GM12878 (cell line): ENCODE measurements around the gene DLG2. TPM values are rescaled to one million over a fixed set of nuclear protein-coding genes. Genes with fewer than 3 reads are reported as not detected.

ENCODE experiments used
- ATAC-seq: fragments of 200-7000 bp; cut with Tn5 transposase; 3 replicates; pipeline ENCODE4 v1.9.1; 2020; ENCODE audit warnings: mild to moderate bottlenecking, moderate library complexity
- BruUV-seq: library from RNA; stranded (reverse); fragments of 400-500 nt; replicated peaks from 2 replicates; lab custom pipeline; 2021; lab: Mats Ljungman, UMichigan
- CTCF ChIA-PET: fragments of 300-600 bp; sonication (Branson Sonifier 250); formaldehyde crosslinking; extraction: SDS; loops from one replicate; lab custom pipeline; 2021; ENCODE audit warnings: inconsistent platforms; lab: Yijun Ruan, JAX
- POLR2A ChIA-PET: fragments of 350-600 bp; formaldehyde crosslinking; extraction: SDS; loops from one replicate; lab custom pipeline; 2021; ENCODE audit warnings: inconsistent platforms; lab: Charles Lee
- RAD21 ChIA-PET: fragments of 300-600 bp; sonication (Branson Sonifier 250); formaldehyde crosslinking; loops from one replicate; lab custom pipeline; 2023; ENCODE audit warnings: antibody characterized with exemption; ENCODE audit not compliant: unreplicated experiment; lab: Charles Lee
- SMC1A ChIA-PET: fragments of 300-600 bp; sonication (Branson Sonifier 250); formaldehyde crosslinking; loops from one replicate; lab custom pipeline; 2023; ENCODE audit not compliant: unreplicated experiment, uncharacterized antibody; lab: Charles Lee
- DNase-seq: peaks from one replicate; pipeline ENCODE4 v3.0.0-alpha.2; 2011; ENCODE audit warnings: low read depth, low spot score
- FAIRE-seq: peaks from 3 replicates; lab custom pipeline; 2011; peaks lifted over from hg19 to GRCh38; lab: Jason Lieb, UNC
- H2AFZ ChIP-seq: 2 replicates; pipeline ENCODE4 v1.6.0; 2011; ENCODE audit warnings: low read depth, low read length, control low read depth; ENCODE audit not compliant: control insufficient read depth
- H3K27ac ChIP-seq: 2 replicates; pipeline ENCODE4 v1.5.1; 2011; ENCODE audit warnings: control low read depth; ENCODE audit not compliant: control insufficient read depth, insufficient read depth
- H3K27me3 ChIP-seq, 2 experiments: replicated peaks in 1 of 2; 2 replicates each; pipeline versions ENCODE4 v1.6.0 to v1.6.1; 2011; ENCODE audit warnings: low read length in 1 of 2; ENCODE audit not compliant: control insufficient read depth in 2 of 2, insufficient read depth in 2 of 2
- H3K36me3 ChIP-seq, 2 experiments: 2 replicates each; pipeline ENCODE4 v1.5.1; 2011; ENCODE audit warnings: low read length in 1 of 2; ENCODE audit not compliant: control insufficient read depth in 2 of 2, insufficient read depth in 2 of 2
- H3K4me1 ChIP-seq: 2 replicates; pipeline ENCODE4 v1.6.1; 2011; ENCODE audit warnings: mild to moderate bottlenecking, low read length, moderate library complexity, mixed read lengths; ENCODE audit not compliant: control insufficient read depth, insufficient read depth
- H3K4me2 ChIP-seq: 2 replicates; pipeline ENCODE4 v1.6.0; 2011; ENCODE audit warnings: control low read depth; ENCODE audit not compliant: control insufficient read depth, insufficient read depth
- H3K4me3 ChIP-seq: fragments of 200-600 bp; sonication (generic); 2 replicates; pipeline ENCODE4 v1.5.1; 2016
- H3K79me2 ChIP-seq: 2 replicates; pipeline ENCODE4 v1.6.0; 2011; ENCODE audit warnings: low read length; ENCODE audit not compliant: control insufficient read depth, insufficient read depth
- H3K9ac ChIP-seq: 2 replicates; pipeline ENCODE4 v1.8.0; 2011; ENCODE audit warnings: low read length, control low read depth, mixed read lengths; ENCODE audit not compliant: control insufficient read depth, insufficient read depth
- H3K9me3 ChIP-seq: replicated peaks from 3 replicates; pipeline ENCODE4 v1.5.1; 2011; ENCODE audit warnings: mild to moderate bottlenecking, low read length; ENCODE audit not compliant: control insufficient read depth, insufficient read depth
- H4K20me1 ChIP-seq: 2 replicates; pipeline ENCODE4 v1.6.0; 2011; ENCODE audit not compliant: control insufficient read depth, insufficient read depth
- CBFB ChIP-seq: IDR thresholded peaks from 2 replicates; pipeline ENCODE4 v1.6.1; 2016; ENCODE audit warnings: antibody characterized with exemption, low read depth
- CBX5 ChIP-seq: sonication (generic); IDR thresholded peaks from 2 replicates; pipeline ENCODE4 v1.6.1; 2016; ENCODE audit warnings: low read depth, moderate library complexity, mild to moderate bottlenecking, inconsistent platforms
- LARP7 ChIP-seq: fragments of 450-650 bp; IDR thresholded peaks from 2 replicates; pipeline ENCODE4 v1.6.1; 2017; ENCODE audit warnings: mild to moderate bottlenecking
- SREBF1 ChIP-seq: IDR thresholded peaks from 2 replicates; pipeline ENCODE4 v1.6.1; 2012; ENCODE audit warnings: mild to moderate bottlenecking, low read length
- ZNF207 ChIP-seq: fragments of 450-650 bp; IDR thresholded peaks from 2 replicates; pipeline ENCODE4 v1.6.1; 2014; ENCODE audit warnings: antibody characterized with exemption, mild to moderate bottlenecking, borderline replicate concordance
- ZNF217 ChIP-seq: fragments of 450-650 bp; IDR thresholded peaks from 2 replicates; pipeline ENCODE4 v1.6.1; 2017; ENCODE audit warnings: antibody characterized with exemption, mild to moderate bottlenecking
- WGBS: methylation state at CpG from one replicate; pipeline ENCODE4 v1.1.6; 2016; ENCODE audit warnings: low lambda C conversion rate; ENCODE audit not compliant: insufficient replicate concordance, insufficient coverage; ENCODE audit errors: missing lambda C conversion rate; 5-methylcytosine and 5-hydroxymethylcytosine counted together
- in situ Hi-C: fragments of 300-500 bp; cut with MboI; formaldehyde crosslinking; loops from 9 replicates; pipeline ENCODE4 v1.14.3; 2018; ENCODE audit warnings: mixed read lengths
- intact Hi-C: fragments of 100-400 bp; cut with micrococcal nuclease; formaldehyde crosslinking; loops from one replicate; pipeline ENCODE4 v1.14.2; 2022; ENCODE audit not compliant: unreplicated experiment
- polyA plus RNA-seq, 11 experiments: library from polyadenylated mRNA; depleted of rRNA in 4 of 11; unstranded in 6 of 11; stranded (reverse) in 5 of 11; fragments of >200 nt; fragmentation: Nextera tagmentation in 4 of 11; fragmentation: Illumina TruSeq in 1 of 11; extraction: Ambion mirVana in 4 of 11; extraction: Trizol in 1 of 11; gene quantifications; 1 replicate in 1 of 11; 2 replicates in 10 of 11; pipeline versions ENCODE4 v1.2.1 to v1.2.3, GENCODE V29; 2011 to 2016; ENCODE audit warnings: inconsistent platforms in 2 of 11, missing spikeins in 2 of 11, low read depth in 1 of 11
- total RNA-seq, 4 experiments: library from RNA; depleted of rRNA in 3 of 4; stranded (reverse); fragments of >200 nt in 3 of 4; fragmentation: Illumina TruSeq in 1 of 4; extraction: Trizol in 1 of 4; gene quantifications; 2 replicates each; pipeline versions ENCODE4 v1.2.1 to v1.2.3, GENCODE V29; 2013 to 2021
- TF ChIP-seq, protein P1 (sequence below): fragments of 450-650 bp; IDR thresholded peaks from 2 replicates; pipeline ENCODE4 v1.6.1; 2017; ENCODE audit warnings: mild to moderate bottlenecking, moderate library complexity
- TF ChIP-seq, protein P2 (sequence below): fragments of 450-650 bp; IDR thresholded peaks from 2 replicates; pipeline ENCODE4 v1.6.1; 2018; ENCODE audit warnings: borderline replicate concordance, mild to moderate bottlenecking; ENCODE audit not compliant: partially characterized antibody

The DLG2 gene
- total and polyA plus RNA-seq, 10 of the 15 experiments (the other 5 are each of a cell fraction or from before 2014, with no cell fraction given): 0.09 to 0.98 (median 0.35) TPM

DNA sequence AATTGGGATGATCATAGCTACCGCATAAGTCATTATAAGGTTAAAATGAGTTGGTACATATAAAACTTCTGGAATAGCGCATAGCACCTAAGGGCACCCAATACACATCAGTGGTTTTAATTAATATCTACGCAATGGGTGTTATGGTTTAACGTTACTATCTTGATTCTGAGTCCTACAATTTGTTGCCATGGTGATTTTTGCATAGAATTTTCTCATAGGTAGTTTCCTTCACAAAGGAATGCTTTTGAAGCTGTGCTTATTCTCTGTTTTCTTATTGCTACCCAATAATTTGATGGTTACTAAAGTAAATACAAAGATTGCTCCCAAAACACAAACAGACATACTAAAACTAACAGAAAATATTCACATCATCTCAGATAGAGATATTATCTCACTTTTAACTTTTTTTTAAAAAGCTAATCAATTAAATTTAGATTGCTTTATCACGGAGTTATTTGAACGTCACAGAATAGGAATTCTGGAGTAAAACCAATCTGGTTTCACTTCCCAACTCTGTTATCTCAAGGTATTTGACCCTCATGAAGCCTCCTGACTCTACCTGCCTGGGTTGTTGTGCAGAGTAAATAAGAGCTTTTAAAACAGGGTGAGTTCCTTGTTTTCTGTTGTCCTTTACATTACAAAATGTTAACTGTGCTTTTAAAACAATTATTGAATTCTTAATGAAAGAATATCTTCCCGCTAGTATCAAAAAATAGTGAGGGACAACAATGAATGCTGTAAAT is 1705.5 kb downstream of the DLG2 start:
- H4K20me1 ChIP-seq: no peaks in the 10 kb centered on the region
- H3K27ac ChIP-seq: no peak overlapping the region
- H3K27me3 ChIP-seq: no peaks in the 10 kb centered on the region
- no peak for ATAC-seq
- H3K9me3 ChIP-seq: no peaks in the 10 kb centered on the region
- no peaks in the 10 kb centered on the region for H3K4me1 ChIP-seq
- RAD21 ChIA-PET: no interaction called here
- no peak for FAIRE-seq
- TF ChIP-seq, protein P1, sequence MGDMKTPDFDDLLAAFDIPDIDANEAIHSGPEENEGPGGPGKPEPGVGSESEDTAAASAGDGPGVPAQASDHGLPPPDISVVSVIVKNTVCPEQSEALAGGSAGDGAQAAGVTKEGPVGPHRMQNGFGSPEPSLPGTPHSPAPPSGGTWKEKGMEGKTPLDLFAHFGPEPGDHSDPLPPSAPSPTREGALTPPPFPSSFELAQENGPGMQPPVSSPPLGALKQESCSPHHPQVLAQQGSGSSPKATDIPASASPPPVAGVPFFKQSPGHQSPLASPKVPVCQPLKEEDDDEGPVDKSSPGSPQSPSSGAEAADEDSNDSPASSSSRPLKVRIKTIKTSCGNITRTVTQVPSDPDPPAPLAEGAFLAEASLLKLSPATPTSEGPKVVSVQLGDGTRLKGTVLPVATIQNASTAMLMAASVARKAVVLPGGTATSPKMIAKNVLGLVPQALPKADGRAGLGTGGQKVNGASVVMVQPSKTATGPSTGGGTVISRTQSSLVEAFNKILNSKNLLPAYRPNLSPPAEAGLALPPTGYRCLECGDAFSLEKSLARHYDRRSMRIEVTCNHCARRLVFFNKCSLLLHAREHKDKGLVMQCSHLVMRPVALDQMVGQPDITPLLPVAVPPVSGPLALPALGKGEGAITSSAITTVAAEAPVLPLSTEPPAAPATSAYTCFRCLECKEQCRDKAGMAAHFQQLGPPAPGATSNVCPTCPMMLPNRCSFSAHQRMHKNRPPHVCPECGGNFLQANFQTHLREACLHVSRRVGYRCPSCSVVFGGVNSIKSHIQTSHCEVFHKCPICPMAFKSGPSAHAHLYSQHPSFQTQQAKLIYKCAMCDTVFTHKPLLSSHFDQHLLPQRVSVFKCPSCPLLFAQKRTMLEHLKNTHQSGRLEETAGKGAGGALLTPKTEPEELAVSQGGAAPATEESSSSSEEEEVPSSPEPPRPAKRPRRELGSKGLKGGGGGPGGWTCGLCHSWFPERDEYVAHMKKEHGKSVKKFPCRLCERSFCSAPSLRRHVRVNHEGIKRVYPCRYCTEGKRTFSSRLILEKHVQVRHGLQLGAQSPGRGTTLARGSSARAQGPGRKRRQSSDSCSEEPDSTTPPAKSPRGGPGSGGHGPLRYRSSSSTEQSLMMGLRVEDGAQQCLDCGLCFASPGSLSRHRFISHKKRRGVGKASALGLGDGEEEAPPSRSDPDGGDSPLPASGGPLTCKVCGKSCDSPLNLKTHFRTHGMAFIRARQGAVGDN: no peak
- TF ChIP-seq CBFB: no peak
- no peak for TF ChIP-seq CBX5
- TF ChIP-seq, protein P2, sequence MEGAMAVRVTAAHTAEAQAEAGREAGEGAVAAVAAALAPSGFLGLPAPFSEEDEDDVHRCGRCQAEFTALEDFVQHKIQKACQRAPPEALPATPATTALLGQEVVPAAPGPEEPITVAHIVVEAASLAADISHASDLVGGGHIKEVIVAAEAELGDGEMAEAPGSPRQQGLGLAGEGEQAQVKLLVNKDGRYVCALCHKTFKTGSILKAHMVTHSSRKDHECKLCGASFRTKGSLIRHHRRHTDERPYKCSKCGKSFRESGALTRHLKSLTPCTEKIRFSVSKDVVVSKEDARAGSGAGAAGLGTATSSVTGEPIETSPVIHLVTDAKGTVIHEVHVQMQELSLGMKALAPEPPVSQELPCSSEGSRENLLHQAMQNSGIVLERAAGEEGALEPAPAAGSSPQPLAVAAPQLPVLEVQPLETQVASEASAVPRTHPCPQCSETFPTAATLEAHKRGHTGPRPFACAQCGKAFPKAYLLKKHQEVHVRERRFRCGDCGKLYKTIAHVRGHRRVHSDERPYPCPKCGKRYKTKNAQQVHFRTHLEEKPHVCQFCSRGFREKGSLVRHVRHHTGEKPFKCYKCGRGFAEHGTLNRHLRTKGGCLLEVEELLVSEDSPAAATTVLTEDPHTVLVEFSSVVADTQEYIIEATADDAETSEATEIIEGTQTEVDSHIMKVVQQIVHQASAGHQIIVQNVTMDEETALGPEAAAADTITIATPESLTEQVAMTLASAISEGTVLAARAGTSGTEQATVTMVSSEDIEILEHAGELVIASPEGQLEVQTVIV: no peak
- TF ChIP-seq SREBF1: no peak
- no peak for TF ChIP-seq LARP7
- TF ChIP-seq ZNF207: no peak
- TF ChIP-seq ZNF217: no peak
- POLR2A ChIA-PET: no interaction called here
- no peak for DNase-seq
- no peak overlapping the region for H3K4me2 ChIP-seq
- no peak overlapping the region for H2AFZ ChIP-seq
- in situ Hi-C loops: no loop called here
- intact Hi-C loops: no loop called here
- no peak overlapping the region for H3K4me3 ChIP-seq
- no peaks in the 10 kb centered on the region for H3K36me3 ChIP-seq
- no TSS peak for BruUV-seq
- no peak overlapping the region for H3K9ac ChIP-seq
- CTCF ChIA-PET: no interaction called here
- SMC1A ChIA-PET: interaction anchor here (1.2 kb wide), 1 partner anchor 26 kb away, joined by 3 read pairs; no protein-coding TSS in a partner anchor
- 36% methylated on average over 7 of the region's 7 CpGs for whole genome bisulfite sequencing
- no peaks in the 10 kb centered on the region for H3K79me2 ChIP-seq
